GM18499 (cell line): ENCODE measurements around the gene SLC22A23.

Experiments
- ATAC-seq: cut with Tn5 transposase; IDR thresholded peaks from one replicate; pipeline ENCODE4 v1.9.1; 2021; ENCODE audit warnings: moderate number of reproducible peaks; ENCODE audit not compliant: insufficient read depth, unreplicated experiment

Gene SLC22A23

GRCh38 chr6:3326184-3326971 is 130.5 kb downstream of the SLC22A23 start:
- no peak for ATAC-seq

- ATAC-seq: no peak
Measured at GRCh38 chr6:3325210-3325609, 131.6 kb downstream of the SLC22A23 start.

- ATAC-seq: peak; percentile 77
Measured at GRCh38 chr6:3324262-3324942, 132.4 kb downstream of the SLC22A23 start.

GRCh38 chr6:3323696-3324261 is 133.1 kb downstream of the SLC22A23 start:
- ATAC-seq: no peak

- no peak for ATAC-seq
Measured at GRCh38 chr6:3323148-3323547, 133.7 kb downstream of the SLC22A23 start.

DNA sequence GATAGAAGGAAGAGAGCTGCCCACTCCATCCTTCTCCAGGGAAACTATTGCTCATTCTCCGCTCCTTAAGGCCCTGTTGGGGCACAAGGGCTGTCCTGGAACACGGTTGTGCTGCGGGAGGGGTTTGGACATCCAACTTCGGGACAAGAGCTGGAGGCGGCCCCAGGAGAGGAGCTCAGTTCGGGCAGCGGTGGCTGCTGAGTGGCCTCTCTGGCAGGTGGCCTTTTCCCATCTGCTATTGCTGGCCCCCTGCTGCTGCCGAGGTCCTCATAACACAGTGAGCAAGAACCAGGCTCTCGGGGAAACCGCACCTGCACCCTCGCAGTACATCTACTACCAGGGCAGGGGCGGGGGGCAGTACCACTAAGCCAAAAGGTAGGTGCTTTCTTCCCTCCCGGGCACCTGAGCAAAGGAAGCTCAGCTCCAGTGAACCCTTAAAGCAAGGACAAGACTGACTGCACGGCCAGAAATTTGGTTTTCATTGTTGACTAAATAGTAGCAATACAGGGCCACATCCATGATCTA is 134.4 kb downstream of the SLC22A23 start:
- no peak for ATAC-seq

- ATAC-seq: no peak
Measured at GRCh38 chr6:3321875-3322274, 135.0 kb downstream of the SLC22A23 start.

DNA sequence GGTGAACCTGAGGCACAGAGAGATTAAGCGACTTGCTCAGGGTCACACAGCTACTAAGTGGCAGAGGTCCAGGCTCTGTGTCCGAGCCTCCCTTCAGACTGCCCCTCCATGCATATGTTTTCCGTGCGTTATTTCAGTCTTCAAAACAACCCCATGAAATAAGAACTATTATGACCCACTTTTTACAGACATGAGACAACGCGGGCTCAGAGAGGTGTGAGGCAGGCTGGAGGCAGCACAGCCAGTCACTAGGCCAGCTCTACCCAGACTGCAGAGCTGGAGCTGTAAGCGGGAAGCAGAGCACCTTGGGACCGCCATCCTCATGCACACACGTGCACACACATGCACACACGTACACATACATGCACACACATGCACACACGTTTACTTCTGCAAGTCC is 135.8 kb downstream of the SLC22A23 start:
- ATAC-seq: no peak

- ATAC-seq: no peak
Measured at GRCh38 chr6:3320238-3320811, 136.5 kb downstream of the SLC22A23 start.

GRCh38 chr6:3319610-3320200 is 137.1 kb downstream of the SLC22A23 start:
- ATAC-seq: no peak

GRCh38 chr6:3318821-3319540 is 137.9 kb downstream of the SLC22A23 start:
- no peak for ATAC-seq

- ATAC-seq: no peak
Measured at GRCh38 chr6:3318226-3318625, 138.6 kb downstream of the SLC22A23 start.

DNA sequence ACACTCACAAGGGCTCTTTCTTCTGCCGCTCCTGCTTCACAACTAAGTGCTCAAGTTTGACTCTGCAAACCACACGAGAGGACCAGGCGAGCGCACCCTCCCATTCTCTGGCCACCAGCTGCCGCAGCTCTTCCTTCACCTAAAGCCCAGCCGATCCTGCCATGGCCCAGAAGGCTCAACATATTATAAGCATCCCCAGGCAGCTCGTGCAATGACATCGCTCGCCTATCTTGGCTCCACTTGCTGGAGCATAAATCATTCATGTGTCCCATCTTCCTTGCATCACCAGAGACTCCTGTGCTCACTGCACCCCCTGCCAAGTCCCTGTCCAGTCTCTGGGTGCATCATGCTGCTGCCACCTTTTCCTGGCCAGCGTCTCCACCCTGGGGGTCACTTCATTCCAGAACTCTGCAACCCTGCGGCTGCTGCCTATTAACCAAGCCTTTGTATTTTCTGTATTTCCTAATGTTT is 139.1 kb downstream of the SLC22A23 start:
- no peak for ATAC-seq

DNA sequence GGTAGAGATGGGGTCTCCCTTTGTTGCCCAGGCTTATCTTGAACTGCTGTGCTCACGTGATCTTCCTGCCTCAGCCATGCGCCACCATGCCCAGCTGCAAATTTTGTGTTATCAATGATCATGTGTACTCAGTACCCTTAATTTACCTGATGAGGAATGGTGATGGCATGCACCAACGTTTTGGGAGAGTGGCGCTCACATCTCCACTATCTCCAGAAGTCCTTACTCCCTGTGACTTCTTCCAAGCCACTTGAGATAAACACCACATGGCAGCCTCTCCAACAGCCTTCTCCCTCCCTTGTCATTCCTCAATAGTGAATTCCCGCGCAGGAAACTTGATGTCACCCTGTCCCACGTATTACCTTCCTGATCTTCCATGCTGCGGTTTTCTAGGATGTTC is 140.0 kb downstream of the SLC22A23 start:
- ATAC-seq: no peak

DNA sequence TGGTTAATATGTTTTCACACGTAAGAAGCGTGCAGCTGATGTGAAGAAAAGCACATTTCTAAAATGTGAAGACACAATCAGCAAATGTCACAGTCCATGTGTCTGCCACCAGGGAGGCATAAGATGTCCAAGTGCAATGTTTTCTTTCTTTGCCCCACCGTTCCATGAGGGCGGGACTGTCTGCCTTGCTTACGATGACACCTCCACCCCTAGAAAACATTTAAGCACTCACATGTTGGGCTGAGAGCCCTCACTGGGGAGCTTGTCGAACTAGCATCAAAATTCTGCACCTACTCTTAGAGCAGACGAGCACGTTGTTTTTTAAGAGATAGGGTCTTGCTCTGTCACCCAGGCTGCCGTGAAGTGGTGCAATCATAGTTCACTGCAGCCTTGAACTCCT is 140.5 kb downstream of the SLC22A23 start:
- no peak for ATAC-seq

GRCh38 chr6:3315841-3316240 is 141.0 kb downstream of the SLC22A23 start:
- no peak for ATAC-seq

GRCh38 chr6:3314621-3315467 is 142.0 kb downstream of the SLC22A23 start:
- ATAC-seq: no peak

DNA sequence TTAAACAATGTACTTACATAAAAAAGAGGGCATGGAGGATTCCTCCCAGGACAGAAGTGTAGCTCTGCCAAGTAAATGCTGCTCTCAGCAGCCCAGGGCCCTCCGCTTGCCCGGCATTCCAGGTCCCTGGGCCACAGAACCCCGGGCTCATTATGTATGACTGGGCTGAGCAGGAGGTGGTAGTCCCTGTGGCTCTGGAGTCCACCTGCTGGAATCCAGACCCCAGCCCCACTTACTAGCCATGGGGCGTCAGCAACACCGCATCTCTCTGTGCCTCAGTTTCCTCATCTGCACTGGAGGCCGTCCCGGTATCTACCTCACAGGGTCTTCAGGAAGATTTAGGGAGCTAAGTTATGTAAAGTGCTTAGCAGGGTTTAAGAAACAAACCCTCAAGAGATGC is 142.7 kb downstream of the SLC22A23 start:
- no peak for ATAC-seq
